Spleen (tissue), 11 donors: ENCODE data around the gene FOXK2. TPM values are rescaled to one million over a fixed set of nuclear protein-coding genes. Genes with fewer than 3 reads are reported as not detected.
"Not testable (repeated sequence)": the region's sequence is repeated elsewhere in the genome, so short reads cannot be mapped to it uniquely, and the experiment has no call there.

Source experiments
- DNase-seq: peaks from one replicate; pipeline ENCODE4 v3.0.0-alpha.2; 2020
- H3K27ac ChIP-seq, 8 donors: fragments of 200-600 bp; sonication (generic) in 7 of 8; 1 replicate in 4 of 8; 2 replicates in 4 of 8; pipeline versions ENCODE4 v1.5.0 to v1.8.0; 2016 to 2021; ENCODE audit warnings: inconsistent platforms in 4 of 8, mild to moderate bottlenecking in 4 of 8, moderate library complexity in 1 of 8
- H3K27me3 ChIP-seq, 7 donors: fragments of 200-600 bp; sonication (generic) in 6 of 7; replicated peaks in 1 of 7; 1 replicate in 4 of 7; 2 replicates in 3 of 7; pipeline versions ENCODE4 v1.5.0 to v1.8.0; 2016 to 2021; ENCODE audit warnings: inconsistent platforms in 3 of 7, mild to moderate bottlenecking in 1 of 7
- H3K36me3 ChIP-seq, 6 donors: fragments of 200-600 bp; sonication (generic) in 5 of 6; 1 replicate in 4 of 6; 2 replicates in 2 of 6; pipeline versions ENCODE4 v1.5.0 to v1.8.0; 2016 to 2021; ENCODE audit warnings: inconsistent platforms in 2 of 6
- H3K4me1 ChIP-seq, 6 donors: fragments of 200-600 bp; sonication (generic) in 5 of 6; 1 replicate in 3 of 6; 2 replicates in 3 of 6; pipeline versions ENCODE4 v1.5.0 to v1.8.0; 2016 to 2021; ENCODE audit warnings: inconsistent platforms in 3 of 6
- H3K4me3 ChIP-seq, 8 donors: fragments of 200-600 bp; sonication (generic) in 7 of 8; 1 replicate in 4 of 8; 2 replicates in 4 of 8; pipeline versions ENCODE4 v1.5.0 to v1.8.0; 2016 to 2021; ENCODE audit warnings: inconsistent platforms in 4 of 8, mild to moderate bottlenecking in 4 of 8, moderate library complexity in 2 of 8
- H3K9me3 ChIP-seq, 8 donors: fragments of 200-600 bp; sonication (generic) in 7 of 8; 1 replicate in 4 of 8; 2 replicates in 4 of 8; pipeline versions ENCODE4 v1.5.0 to v1.8.0; 2016 to 2021; ENCODE audit warnings: inconsistent platforms in 4 of 8
- POLR2A ChIP-seq, 3 donors: fragments of 450-650 bp; IDR thresholded peaks; one replicate each; pipeline ENCODE4 v1.5.1; 2017; ENCODE audit warnings: antibody characterized with exemption in 3 of 3, mild to moderate bottlenecking in 1 of 3
- POLR2AphosphoS5 ChIP-seq, 3 donors: sonication (generic); formaldehyde crosslinking; IDR thresholded peaks; one replicate each; pipeline ENCODE4 v1.5.1; 2017; ENCODE audit warnings: antibody characterized with exemption in 3 of 3
- WGBS, 5 donors: extraction: QIAGEN DNeasy Blood & Tissue Kit in 3 of 5; methylation state at CpG; one replicate each; pipeline versions ENCODE4 v1.1.5 to v1.1.7; 2013 to 2018; 5-methylcytosine and 5-hydroxymethylcytosine counted together
- intact Hi-C: fragments of 100-400 bp; cut with DNase I; formaldehyde crosslinking; loops from one replicate; pipeline ENCODE4 v1.15.0; 2023; ENCODE audit warnings: low total_unique reads
- polyA plus RNA-seq, 3 donors: library from polyadenylated mRNA; stranded (reverse); fragments of 200-250 nt; gene quantifications; one replicate each; pipeline ENCODE4 v1.2.1, GENCODE V29; 2013
- total RNA-seq, 7 donors: library from RNA; depleted of rRNA in 3 of 7; stranded (reverse); fragments of >200 nt in 3 of 7; fragmentation: NEBNext Ultra II Directional in 4 of 7; extraction: Animal tissue kit (Norgen Biotek cat#: 25700) in 4 of 7; gene quantifications; one replicate each; pipeline versions ENCODE4 v1.1.0 to v1.2.1, GENCODE V29; 2016 to 2021
- TF ChIP-seq, protein P1 (sequence below), 11 experiments: fragments of 200-600 bp in 7 of 11; fragments of 450-650 bp in 4 of 11; sonication (generic) in 4 of 11; IDR thresholded peaks in 8 of 11; conservative IDR thresholded peaks in 3 of 11; 1 replicate in 7 of 11; 2 replicates in 4 of 11; pipeline versions ENCODE4 v1.4.0 to v1.8.0; 2016 to 2021; ENCODE audit warnings: antibody characterized with exemption in 11 of 11, inconsistent platforms in 4 of 11, mild to moderate bottlenecking in 1 of 11
- donor health status: healthy with polysubstance abuse.
- donor health status: DM: no; HTN: no; CAD: no; lungs with moderate emphysema.
- donor health status: DM: no; HTN: no; CAD: no.
- donor health status: Bipolar disorder and iron deficiency.
- donor health status: healthy.
- donor health status: DM: no; HTN: no; CAD: no.
- donor health status: DM: yes; HTN: yes; CAD: no.

The FOXK2 gene
- total and polyA plus RNA-seq, 10 donors, result 10.4 to 55.1 (median 45.2) TPM

DNA sequence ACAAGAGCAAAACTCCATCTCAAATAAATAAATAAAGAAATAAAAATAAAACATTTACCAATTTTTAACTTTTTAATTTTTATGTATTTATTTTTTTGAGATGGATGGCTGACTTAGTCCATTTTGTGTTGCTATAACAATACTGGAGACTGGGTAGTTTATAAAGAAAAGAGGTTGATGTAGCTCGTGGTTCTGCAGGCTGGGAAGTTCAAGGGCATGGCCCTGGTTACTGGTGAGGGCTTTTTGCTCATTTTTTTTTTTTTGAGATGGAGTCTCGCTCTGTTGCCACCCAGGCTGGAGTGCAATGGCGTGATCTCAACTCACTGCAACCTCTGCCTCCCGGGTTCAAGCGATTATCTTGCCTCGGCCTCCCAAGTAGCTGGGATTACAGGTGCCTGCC lies 14.2 kb upstream of the FOXK2 start:
- Histone ChIP-seq H3K4me3 (no peak overlapping the region), H3K27ac (no peak overlapping the region), H3K4me1 (peaks cover 0 to 4% (median 0%) of the 10 kb centered on the region in 6 donors), H3K27me3 (no peaks in the 10 kb centered on the region), H3K36me3 (no peaks in the 10 kb centered on the region), H3K9me3 (no peaks in the 10 kb centered on the region)
- 90 to 95% (median 93%) methylated on average over 6 of the region's 6 CpGs for WGBS, 5 donors
- TF ChIP-seq, protein P1, sequence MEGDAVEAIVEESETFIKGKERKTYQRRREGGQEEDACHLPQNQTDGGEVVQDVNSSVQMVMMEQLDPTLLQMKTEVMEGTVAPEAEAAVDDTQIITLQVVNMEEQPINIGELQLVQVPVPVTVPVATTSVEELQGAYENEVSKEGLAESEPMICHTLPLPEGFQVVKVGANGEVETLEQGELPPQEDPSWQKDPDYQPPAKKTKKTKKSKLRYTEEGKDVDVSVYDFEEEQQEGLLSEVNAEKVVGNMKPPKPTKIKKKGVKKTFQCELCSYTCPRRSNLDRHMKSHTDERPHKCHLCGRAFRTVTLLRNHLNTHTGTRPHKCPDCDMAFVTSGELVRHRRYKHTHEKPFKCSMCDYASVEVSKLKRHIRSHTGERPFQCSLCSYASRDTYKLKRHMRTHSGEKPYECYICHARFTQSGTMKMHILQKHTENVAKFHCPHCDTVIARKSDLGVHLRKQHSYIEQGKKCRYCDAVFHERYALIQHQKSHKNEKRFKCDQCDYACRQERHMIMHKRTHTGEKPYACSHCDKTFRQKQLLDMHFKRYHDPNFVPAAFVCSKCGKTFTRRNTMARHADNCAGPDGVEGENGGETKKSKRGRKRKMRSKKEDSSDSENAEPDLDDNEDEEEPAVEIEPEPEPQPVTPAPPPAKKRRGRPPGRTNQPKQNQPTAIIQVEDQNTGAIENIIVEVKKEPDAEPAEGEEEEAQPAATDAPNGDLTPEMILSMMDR (IDR thresholded peaks at IDR 0.05 in 8 of 11, conservative IDR thresholded peaks at IDR 0.05 in 3 of 11), result no peak
- TF ChIP-seq POLR2AphosphoS5 (IDR thresholded peaks at IDR 0.05), result no peak
- no peak for TF ChIP-seq POLR2A (IDR thresholded peaks at IDR 0.05)
- intact Hi-C loops, result no loop called here
- DNase-seq, result no peak

DNA sequence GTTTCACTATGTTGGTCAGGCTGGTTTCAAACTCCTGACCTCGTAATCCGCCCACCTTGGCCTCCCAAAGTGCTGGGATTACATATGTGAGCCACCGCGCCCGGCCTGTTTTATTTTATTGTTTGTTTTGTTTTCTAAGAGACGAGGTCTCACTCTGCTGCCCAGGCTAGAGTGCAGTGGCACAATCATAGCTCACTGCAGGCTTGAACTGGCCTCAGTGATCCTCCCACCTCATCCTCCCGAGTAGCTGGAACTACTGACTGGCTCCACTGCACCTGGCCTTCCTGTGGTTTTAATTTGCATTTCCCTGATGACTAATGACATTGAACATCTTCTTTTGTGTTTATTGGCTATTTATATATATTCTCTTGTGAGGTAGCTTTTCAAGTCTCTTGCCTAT lies 13.1 kb upstream of the FOXK2 start:
- H3K36me3 ChIP-seq, H3K4me1 ChIP-seq, H3K4me3 ChIP-seq, DNase-seq, intact Hi-C loops, H3K9me3 ChIP-seq, H3K27me3 ChIP-seq: not testable (repeated sequence)
- peak overlapping the region in 2 of 8 donors; percentile 48 to 57 for H3K27ac ChIP-seq
- peak in 2 of 3 donors; percentile 52 to 68 for TF ChIP-seq POLR2AphosphoS5 (IDR thresholded peaks at IDR 0.05)
- 57 to 77% (median 65%) methylated on average over 7 of the region's 7 CpGs for WGBS, 5 donors

DNA sequence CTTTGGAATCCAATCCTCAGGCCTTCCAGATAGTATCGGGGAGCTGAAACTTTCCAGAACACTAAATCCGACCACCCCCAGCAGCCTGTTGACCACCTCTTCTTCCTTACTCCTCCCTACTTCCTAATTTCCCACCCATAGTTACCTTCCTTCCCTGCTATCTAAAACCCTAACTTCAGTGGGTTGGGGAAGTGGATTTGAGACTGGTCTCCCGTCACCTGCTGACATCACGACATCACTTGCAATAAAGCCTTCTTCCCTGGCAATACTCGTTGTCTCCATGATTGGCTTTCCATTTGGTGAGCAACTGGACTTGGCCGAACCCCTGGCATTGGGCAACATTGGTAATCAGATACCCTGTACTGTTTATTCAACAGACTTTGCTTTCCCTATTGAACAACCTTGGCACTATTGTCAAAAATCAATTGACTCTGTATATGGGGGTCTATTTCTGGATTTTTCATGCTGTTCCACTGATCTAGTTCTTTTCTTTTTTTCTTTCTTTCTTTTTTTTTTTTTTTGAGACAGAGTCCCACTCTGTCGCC lies 11.8 kb upstream of the FOXK2 start:
- Histone ChIP-seq H3K4me1 (peaks cover 0 to 4% (median 0%) of the 10 kb centered on the region in 6 donors), H3K4me3 (no peak overlapping the region), H3K27ac (no peak overlapping the region), H3K36me3 (no peaks in the 10 kb centered on the region), H3K27me3 (no peaks in the 10 kb centered on the region), H3K9me3 (no peaks in the 10 kb centered on the region)
- DNase-seq, result no peak
- intact Hi-C loops, result no loop called here
- WGBS, 5 donors, result 82 to 90% (median 84%) methylated on average over 7 of the region's 7 CpGs
- TF ChIP-seq, protein P1 (IDR thresholded peaks at IDR 0.05 in 8 of 11, conservative IDR thresholded peaks at IDR 0.05 in 3 of 11), result no peak
- TF ChIP-seq POLR2AphosphoS5 (IDR thresholded peaks at IDR 0.05) (no peak), POLR2A (IDR thresholded peaks at IDR 0.05) (no peak)

DNA sequence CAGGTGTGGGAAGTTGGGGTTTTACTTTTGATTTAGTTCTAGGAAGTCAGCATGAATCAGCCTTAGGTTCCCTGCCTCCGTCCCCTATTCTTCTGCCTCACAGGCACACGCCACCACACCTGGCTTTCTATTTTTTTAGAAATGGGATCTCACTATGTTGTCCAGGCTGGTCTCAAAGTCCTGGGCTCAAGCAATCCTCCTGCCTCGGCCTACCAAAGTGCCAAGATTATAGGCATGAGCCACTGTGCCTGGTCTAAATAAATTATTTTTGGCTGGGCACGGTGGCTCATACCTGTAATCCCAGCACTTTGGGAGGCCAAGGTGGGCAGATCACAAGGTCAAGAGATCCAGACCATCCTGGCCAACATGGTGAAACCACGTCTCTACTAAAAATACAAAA lies 7.9 kb upstream of the FOXK2 start:
- H3K27ac ChIP-seq, H3K27me3 ChIP-seq, H3K4me1 ChIP-seq, intact Hi-C loops, H3K4me3 ChIP-seq, DNase-seq, H3K9me3 ChIP-seq, H3K36me3 ChIP-seq: not testable (repeated sequence)
- 88 to 93% (median 91%) methylated on average over 4 to 5 of the region's 5 CpGs for WGBS, 5 donors

DNA sequence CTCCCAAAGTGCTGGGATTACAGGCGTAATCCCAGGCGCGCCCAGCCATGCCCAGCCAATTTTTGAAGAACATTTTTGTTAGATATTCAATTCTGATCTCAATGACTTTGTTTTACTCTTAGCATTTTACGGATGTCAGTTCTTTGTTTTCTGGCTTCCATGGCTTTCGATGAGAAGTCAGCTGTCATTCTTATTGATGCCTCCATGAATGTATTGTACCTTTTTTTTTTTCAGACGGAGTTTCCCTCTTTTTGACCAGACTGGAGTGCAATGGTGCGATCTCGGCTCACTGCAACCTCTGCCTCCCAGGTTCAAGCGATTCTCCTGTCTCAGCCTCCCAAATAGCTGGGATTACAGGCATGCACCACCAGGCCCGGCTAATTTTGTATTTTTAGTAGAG lies 5.7 kb upstream of the FOXK2 start:
- H3K36me3 ChIP-seq, DNase-seq, H3K4me1 ChIP-seq, H3K4me3 ChIP-seq, H3K27me3 ChIP-seq, intact Hi-C loops, H3K27ac ChIP-seq, H3K9me3 ChIP-seq: not testable (repeated sequence)
- WGBS, 5 donors, result 89 to 95% (median 94%) methylated on average over 10 of the region's 10 CpGs
